ENCODE measurements around the gene EPGN. TPM values are rescaled to one million over a fixed set of nuclear protein-coding genes. Genes with fewer than 3 reads are reported as not detected.

EPGN gene
- total and polyA plus RNA-seq, 2 donors (not counting 3 experiments of a cell fraction or from before 2014, with no cell fraction given) = 1.2 TPM; not detected in 1

GRCh38 chr4:74311696-74312313 is 3.5 kb downstream of the EPGN start:
- Histone ChIP-seq H3K9ac (replicated peaks; ENCODE audit: extremely low read depth, insufficient read depth, low read length) (no peak overlapping the region), H3K36me3 (ENCODE audit: control insufficient read depth in 2 of 2, extremely low read depth in 1 of 2, insufficient read depth in 2 of 2, low read length in 2 of 2) (no peaks in the 10 kb centered on the region), H3K27ac (ENCODE audit: insufficient read depth, low read depth, low read length) (no peak overlapping the region), H3K9me3 (replicated peaks; ENCODE audit: control insufficient read depth, insufficient read depth, low read length) (no peaks in the 10 kb centered on the region), H4K20me1 (replicated peaks; ENCODE audit: control insufficient read depth, extremely low read depth, insufficient read depth, low read length) (no peaks in the 10 kb centered on the region), H3K4me3 (replicated peaks in 1 of 3; ENCODE audit: insufficient read depth in 1 of 3, low read depth in 1 of 3, low read length in 3 of 3) (no peak overlapping the region), H2AFZ (ENCODE audit: low read depth, low read length) (no peak overlapping the region), H3K79me2 (ENCODE audit: control insufficient read depth, insufficient read depth, low read length) (no peaks in the 10 kb centered on the region), H3K27me3 (ENCODE audit: control insufficient read depth in 2 of 2, insufficient read depth in 2 of 2, low read length in 2 of 2) (no peaks in the 10 kb centered on the region), H3K9me1 (replicated peaks; ENCODE audit: control insufficient read depth, extremely low read depth, insufficient read depth, low read length) (no peaks in the 10 kb centered on the region), H3K4me1 (ENCODE audit: control insufficient read depth, extremely low read depth, insufficient read depth, low read length) (no peaks in the 10 kb centered on the region), H3K4me2 (ENCODE audit: insufficient read depth, low read length) (no peak overlapping the region)
- dilution Hi-C loops (cut with MboI; ENCODE audit: extremely low pct_ligation_motif_present, low sequenced_read_pairs) (no loop called here), intact Hi-C loops (cut with micrococcal nuclease) (loop anchor here (1.0 to 5.0 kb wide), 3 partner anchors 84 to 740 kb away; no protein-coding TSS in a partner anchor)
- no TSS peak for BruUV-seq (replicated peaks)
- CTCF ChIA-PET = interaction anchor here (0.6 to 4.3 kb wide), 11 partner anchors 9 to 738 kb away, joined by 3 to 61 read pairs (median 4); no protein-coding TSS in a partner anchor
- POLR2A ChIA-PET = no interaction called here
- TF ChIP-seq CTCF (IDR thresholded peaks at IDR 0.05; ENCODE audit: extremely low read depth in 1 of 2, insufficient read depth in 1 of 2, low read depth in 1 of 2, low read length in 2 of 2) (peak; percentile 47 to 60), FOS (IDR thresholded peaks at IDR 0.05; ENCODE audit: borderline replicate concordance, insufficient read depth, low read length) (no peak)
- FAIRE-seq = peak; percentile 83
- DNase-seq (ENCODE audit: low read depth, low spot score) = peak; percentile 70

DNA sequence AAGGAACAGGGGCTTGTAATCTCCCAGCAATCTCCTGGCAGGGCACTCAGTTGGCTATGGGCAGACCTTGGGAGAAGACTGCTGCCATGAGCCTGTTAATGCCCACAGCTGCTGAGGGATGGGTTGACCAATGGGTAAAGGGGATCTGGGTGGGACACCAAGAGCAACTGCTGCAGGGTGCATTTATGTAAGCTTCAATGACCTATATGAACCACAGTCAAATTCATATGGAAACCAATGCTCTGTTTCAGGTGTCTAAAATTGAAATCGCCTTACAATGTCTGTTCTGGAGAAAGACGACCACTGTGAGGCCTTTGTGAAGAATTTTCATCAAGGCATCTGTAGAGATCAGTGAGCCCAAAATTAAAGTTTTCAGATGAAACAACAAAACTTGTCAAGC is 6.1 kb downstream of the EPGN start:
- ChIA-PET POLR2A (no interaction called here), CTCF (interaction anchor here (3.7 to 11.3 kb wide), 3 partner anchors 85 to 360 kb away, joined by 54 to 378 read pairs (median 61); no protein-coding TSS in a partner anchor)
- no peak for DNase-seq (ENCODE audit: low read depth, low spot score)
- dilution Hi-C loops (cut with MboI; ENCODE audit: extremely low pct_ligation_motif_present, low sequenced_read_pairs) = no loop called here
- no peaks in the 10 kb centered on the region for H4K20me1 ChIP-seq (replicated peaks; ENCODE audit: control insufficient read depth, extremely low read depth, insufficient read depth, low read length)
- no peaks in the 10 kb centered on the region for H3K79me2 ChIP-seq (ENCODE audit: control insufficient read depth, insufficient read depth, low read length)
- no peak overlapping the region for H2AFZ ChIP-seq (ENCODE audit: low read depth, low read length)
- intact Hi-C loops (cut with micrococcal nuclease) = loop anchor here (5.0 kb wide), 1 partner anchor 742 kb away; no protein-coding TSS in a partner anchor
- no peaks in the 10 kb centered on the region for H3K27me3 ChIP-seq (ENCODE audit: control insufficient read depth in 2 of 2, insufficient read depth in 2 of 2, low read length in 2 of 2)
- H3K36me3 ChIP-seq (ENCODE audit: control insufficient read depth in 2 of 2, extremely low read depth in 1 of 2, insufficient read depth in 2 of 2, low read length in 2 of 2) = no peaks in the 10 kb centered on the region
- H3K4me3 ChIP-seq (replicated peaks in 1 of 3; ENCODE audit: insufficient read depth in 1 of 3, low read depth in 1 of 3, low read length in 3 of 3) = no peak overlapping the region
- TF ChIP-seq GATA2 (IDR thresholded peaks at IDR 0.05; ENCODE audit: insufficient read depth, insufficient read length, low read depth, low read length) = no peak
- no peak for TF ChIP-seq CTCF (IDR thresholded peaks at IDR 0.05; ENCODE audit: extremely low read depth in 1 of 2, insufficient read depth in 1 of 2, low read depth in 1 of 2, low read length in 2 of 2)
- no peak for TF ChIP-seq FOS (IDR thresholded peaks at IDR 0.05; ENCODE audit: borderline replicate concordance, insufficient read depth, low read length)
- no peak for TF ChIP-seq EZH2 (IDR thresholded peaks at IDR 0.05; ENCODE audit: borderline replicate concordance, low read depth, low read length, severe bottlenecking)
- TF ChIP-seq POLR2A (IDR thresholded peaks at IDR 0.05; ENCODE audit: low read depth, low read length) = no peak
- H3K27ac ChIP-seq (ENCODE audit: insufficient read depth, low read depth, low read length) = no peak overlapping the region
- H3K9ac ChIP-seq (replicated peaks; ENCODE audit: extremely low read depth, insufficient read depth, low read length) = no peak overlapping the region
- H3K9me1 ChIP-seq (replicated peaks; ENCODE audit: control insufficient read depth, extremely low read depth, insufficient read depth, low read length) = no peaks in the 10 kb centered on the region
- no peak for FAIRE-seq
- H3K9me3 ChIP-seq (replicated peaks; ENCODE audit: control insufficient read depth, insufficient read depth, low read length) = no peaks in the 10 kb centered on the region
- H3K4me2 ChIP-seq (ENCODE audit: insufficient read depth, low read length) = no peak overlapping the region
- no TSS peak for BruUV-seq (replicated peaks)
- H3K4me1 ChIP-seq (ENCODE audit: control insufficient read depth, extremely low read depth, insufficient read depth, low read length) = no peaks in the 10 kb centered on the region
